HEK293T (cell line): Measurements from ENCODE around the gene LRFN5.

Experiments used
- BHLHE40 ChIP-seq: fragments of 450-650 bp; IDR thresholded peaks from 2 replicates; pipeline ENCODE4 v1.6.1; 2016; ENCODE audit warnings: mild to moderate bottlenecking, moderate library complexity, borderline replicate concordance
- FOXA1 ChIP-seq: fragments of 450-650 bp; IDR thresholded peaks from 2 replicates; pipeline ENCODE4 v1.6.1; 2016; ENCODE audit warnings: mild to moderate bottlenecking
- FOXK2 ChIP-seq: fragments of 450-650 bp; IDR thresholded peaks from 2 replicates; pipeline ENCODE4 v1.6.1; 2016; ENCODE audit warnings: mild to moderate bottlenecking
- FOXM1 ChIP-seq: fragments of 450-650 bp; IDR thresholded peaks from 2 replicates; pipeline ENCODE4 v1.6.1; 2017; ENCODE audit warnings: mild to moderate bottlenecking, borderline replicate concordance
- HDGF ChIP-seq: fragments of 450-650 bp; IDR thresholded peaks from 2 replicates; pipeline ENCODE4 v1.6.1; 2017; ENCODE audit warnings: antibody characterized with exemption, borderline replicate concordance
- LEF1 ChIP-seq: fragments of 450-650 bp; IDR thresholded peaks from 2 replicates; pipeline ENCODE4 v1.6.1; 2017; ENCODE audit warnings: mild to moderate bottlenecking, borderline replicate concordance
- SP1 ChIP-seq: fragments of 450-650 bp; IDR thresholded peaks from 2 replicates; pipeline ENCODE4 v1.6.1; 2017
- TARDBP ChIP-seq: fragments of 450-650 bp; IDR thresholded peaks from 2 replicates; pipeline ENCODE4 v1.6.1; 2016
- ZNF384 ChIP-seq: fragments of 450-650 bp; IDR thresholded peaks from 2 replicates; pipeline ENCODE4 v1.6.1; 2016
- TF ChIP-seq, protein P1 (sequence below): fragments of 450-650 bp; IDR thresholded peaks from 2 replicates; pipeline ENCODE4 v1.6.1; 2016

DNA sequence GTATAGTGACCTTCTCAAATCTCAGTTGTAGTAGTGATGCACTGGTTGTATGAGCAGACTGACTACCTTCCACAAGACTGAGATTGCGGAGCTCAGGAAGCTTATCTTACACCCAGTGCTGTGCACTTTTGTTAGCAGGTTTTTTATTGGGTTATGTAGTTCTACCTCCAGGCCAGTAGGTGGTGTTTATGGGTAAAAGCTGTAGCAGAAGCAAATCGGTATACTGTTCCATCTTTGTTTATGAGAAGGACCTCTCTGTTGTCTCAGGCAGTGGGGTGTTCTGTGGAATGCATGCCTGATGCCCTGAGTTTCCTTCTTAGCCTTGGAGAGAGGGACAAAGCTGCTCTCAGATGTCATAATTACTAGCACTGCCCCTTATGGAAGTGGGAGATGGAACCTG is 217.8 kb downstream of the LRFN5 start:
- TF ChIP-seq FOXK2, result no peak
- TF ChIP-seq SP1, result no peak
- TF ChIP-seq, protein P1, sequence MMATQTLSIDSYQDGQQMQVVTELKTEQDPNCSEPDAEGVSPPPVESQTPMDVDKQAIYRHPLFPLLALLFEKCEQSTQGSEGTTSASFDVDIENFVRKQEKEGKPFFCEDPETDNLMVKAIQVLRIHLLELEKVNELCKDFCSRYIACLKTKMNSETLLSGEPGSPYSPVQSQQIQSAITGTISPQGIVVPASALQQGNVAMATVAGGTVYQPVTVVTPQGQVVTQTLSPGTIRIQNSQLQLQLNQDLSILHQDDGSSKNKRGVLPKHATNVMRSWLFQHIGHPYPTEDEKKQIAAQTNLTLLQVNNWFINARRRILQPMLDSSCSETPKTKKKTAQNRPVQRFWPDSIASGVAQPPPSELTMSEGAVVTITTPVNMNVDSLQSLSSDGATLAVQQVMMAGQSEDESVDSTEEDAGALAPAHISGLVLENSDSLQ, result no peak
- TF ChIP-seq LEF1, result no peak
- TF ChIP-seq FOXA1, result no peak
- no peak for TF ChIP-seq ZNF384
- TF ChIP-seq BHLHE40, result no peak
- TF ChIP-seq TARDBP, result no peak
- TF ChIP-seq HDGF, result no peak
- TF ChIP-seq FOXM1, result no peak
